ENCODE data around the gene MAGI2. TPM values are rescaled to one million over a fixed set of nuclear protein-coding genes. Genes with fewer than 3 reads are reported as not detected.

The MAGI2 gene
- polyA plus RNA-seq, 2 donors, result 0.67 to 0.79 TPM

DNA sequence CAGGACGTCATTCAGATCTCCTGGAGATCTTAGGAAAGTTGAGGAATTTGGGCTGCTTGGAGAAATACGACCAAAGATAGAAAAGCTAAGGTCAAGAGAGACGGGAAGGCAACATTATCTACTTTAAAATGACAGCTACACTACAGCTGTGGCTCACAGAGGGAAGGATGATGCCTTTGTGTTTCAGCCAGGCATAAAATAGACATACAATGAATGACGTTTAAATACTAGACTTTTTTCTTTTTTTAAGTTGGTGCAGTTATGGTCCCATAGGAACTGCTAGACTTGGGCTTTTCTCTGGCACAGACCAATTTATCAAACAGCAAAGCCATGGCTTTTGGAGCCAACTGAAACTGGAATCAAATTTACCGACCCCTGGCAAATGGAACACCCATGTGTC, 164.8 kb downstream of the MAGI2 start:
- Histone ChIP-seq H3K4me3 (ENCODE audit: low read depth in 1 of 2, low read length in 2 of 2) (no peak overlapping the region), H3K9me3 (ENCODE audit: control insufficient read depth in 2 of 2, insufficient read depth in 1 of 2, low read depth in 1 of 2, low read length in 1 of 2) (no peaks in the 10 kb centered on the region), H3K36me3 (ENCODE audit: control insufficient read depth in 2 of 2, insufficient read depth in 2 of 2, low read length in 1 of 2) (no peaks in the 10 kb centered on the region), H3K4me1 (ENCODE audit: control insufficient read depth in 2 of 2, insufficient read depth in 2 of 2, low read length in 1 of 2) (no peaks in the 10 kb centered on the region), H3K27me3 (ENCODE audit: control insufficient read depth in 1 of 2, insufficient read depth in 2 of 2, low read length in 2 of 2) (no peaks in the 10 kb centered on the region), H3K27ac (ENCODE audit: low read depth in 2 of 2, low read length in 1 of 2) (no peak overlapping the region)
- WGBS, 2 donors, result 57 to 59% methylated on average over 5 of the region's 5 CpGs

DNA sequence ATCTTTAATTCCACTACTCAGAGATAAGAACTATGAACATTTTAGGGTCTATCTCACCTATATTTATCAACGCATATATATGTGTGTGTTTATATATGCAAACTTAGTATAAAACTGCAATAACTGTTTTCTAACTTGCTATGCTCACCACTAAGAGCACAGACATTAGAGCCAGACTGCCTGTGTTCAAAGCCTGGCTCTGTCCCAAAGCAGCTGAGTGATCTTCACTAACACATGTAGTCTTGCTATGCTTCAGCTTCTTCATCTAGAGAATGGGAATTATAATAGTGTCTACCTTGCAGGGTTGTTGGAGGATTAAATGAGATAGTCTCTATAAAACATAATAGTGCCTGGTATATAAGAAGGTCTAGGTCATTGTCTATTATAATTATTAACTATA, 165.5 kb downstream of the MAGI2 start:
- Histone ChIP-seq H3K27me3 (ENCODE audit: control insufficient read depth in 1 of 2, insufficient read depth in 2 of 2, low read length in 2 of 2) (no peaks in the 10 kb centered on the region), H3K36me3 (ENCODE audit: control insufficient read depth in 2 of 2, insufficient read depth in 2 of 2, low read length in 1 of 2) (no peaks in the 10 kb centered on the region), H3K9me3 (ENCODE audit: control insufficient read depth in 2 of 2, insufficient read depth in 1 of 2, low read depth in 1 of 2, low read length in 1 of 2) (no peaks in the 10 kb centered on the region), H3K27ac (ENCODE audit: low read depth in 2 of 2, low read length in 1 of 2) (no peak overlapping the region), H3K4me3 (ENCODE audit: low read depth in 1 of 2, low read length in 2 of 2) (no peak overlapping the region), H3K4me1 (ENCODE audit: control insufficient read depth in 2 of 2, insufficient read depth in 2 of 2, low read length in 1 of 2) (no peaks in the 10 kb centered on the region)
- 86 to 89% methylated on average over 1 of the region's 1 CpG for WGBS, 2 donors

DNA sequence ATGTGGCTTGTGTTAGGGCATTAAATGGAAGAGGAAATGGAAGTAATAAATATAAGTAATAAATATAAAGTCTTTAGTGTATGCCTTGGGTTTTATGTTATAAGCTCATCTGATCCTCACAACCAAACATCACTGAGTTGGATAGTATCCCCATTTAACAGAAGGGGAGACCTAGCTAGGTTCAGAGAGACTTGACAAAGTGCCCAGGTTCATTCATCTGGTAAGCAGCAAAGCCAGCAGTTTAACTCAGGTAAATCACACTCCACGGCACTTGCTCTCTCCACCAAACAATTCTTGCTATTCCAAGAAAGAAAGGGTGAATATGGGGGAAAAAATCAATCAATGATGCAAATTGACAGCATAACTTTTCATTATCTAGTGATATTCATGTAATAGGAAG, 167.3 kb downstream of the MAGI2 start:
- 9 to 48% methylated on average over 1 of the region's 1 CpG for WGBS, 2 donors
- no peaks in the 10 kb centered on the region for H3K9me3 ChIP-seq (ENCODE audit: control insufficient read depth in 2 of 2, insufficient read depth in 1 of 2, low read depth in 1 of 2, low read length in 1 of 2)
- H3K36me3 ChIP-seq (ENCODE audit: control insufficient read depth in 2 of 2, insufficient read depth in 2 of 2, low read length in 1 of 2), result no peaks in the 10 kb centered on the region
- H3K27ac ChIP-seq (ENCODE audit: low read depth in 2 of 2, low read length in 1 of 2), result no peak overlapping the region
- no peaks in the 10 kb centered on the region for H3K4me1 ChIP-seq (ENCODE audit: control insufficient read depth in 2 of 2, insufficient read depth in 2 of 2, low read length in 1 of 2)
- no peaks in the 10 kb centered on the region for H3K27me3 ChIP-seq (ENCODE audit: control insufficient read depth in 1 of 2, insufficient read depth in 2 of 2, low read length in 2 of 2)
- no peak overlapping the region for H3K4me3 ChIP-seq (ENCODE audit: low read depth in 1 of 2, low read length in 2 of 2)

DNA sequence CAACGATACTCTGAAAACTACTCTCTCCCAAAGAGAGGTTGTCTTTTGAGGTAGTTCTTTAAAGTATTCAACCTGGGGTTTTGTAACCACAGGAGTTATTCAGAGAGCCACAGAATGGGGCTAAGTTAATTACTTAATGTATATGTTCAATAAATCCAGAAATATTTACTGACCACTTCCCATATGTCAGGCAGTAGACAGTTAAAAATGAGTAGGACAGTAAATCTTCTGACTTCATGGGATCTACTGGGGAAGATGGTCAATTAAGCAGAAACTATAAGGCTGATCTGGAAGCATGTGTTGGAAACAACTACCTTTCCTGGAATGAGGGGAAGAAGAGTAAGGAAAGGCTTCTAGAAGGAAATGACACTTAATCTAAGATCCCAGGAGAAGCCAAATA, 167.7 kb downstream of the MAGI2 start:
- Histone ChIP-seq H3K36me3 (ENCODE audit: control insufficient read depth in 2 of 2, insufficient read depth in 2 of 2, low read length in 1 of 2) (no peaks in the 10 kb centered on the region), H3K4me1 (ENCODE audit: control insufficient read depth in 2 of 2, insufficient read depth in 2 of 2, low read length in 1 of 2) (no peaks in the 10 kb centered on the region), H3K4me3 (ENCODE audit: low read depth in 1 of 2, low read length in 2 of 2) (no peak overlapping the region), H3K9me3 (ENCODE audit: control insufficient read depth in 2 of 2, insufficient read depth in 1 of 2, low read depth in 1 of 2, low read length in 1 of 2) (no peaks in the 10 kb centered on the region), H3K27ac (ENCODE audit: low read depth in 2 of 2, low read length in 1 of 2) (no peak overlapping the region), H3K27me3 (ENCODE audit: control insufficient read depth in 1 of 2, insufficient read depth in 2 of 2, low read length in 2 of 2) (no peaks in the 10 kb centered on the region)
- WGBS, 2 donors, result 68 to 76% methylated on average over 1 of the region's 1 CpG

DNA sequence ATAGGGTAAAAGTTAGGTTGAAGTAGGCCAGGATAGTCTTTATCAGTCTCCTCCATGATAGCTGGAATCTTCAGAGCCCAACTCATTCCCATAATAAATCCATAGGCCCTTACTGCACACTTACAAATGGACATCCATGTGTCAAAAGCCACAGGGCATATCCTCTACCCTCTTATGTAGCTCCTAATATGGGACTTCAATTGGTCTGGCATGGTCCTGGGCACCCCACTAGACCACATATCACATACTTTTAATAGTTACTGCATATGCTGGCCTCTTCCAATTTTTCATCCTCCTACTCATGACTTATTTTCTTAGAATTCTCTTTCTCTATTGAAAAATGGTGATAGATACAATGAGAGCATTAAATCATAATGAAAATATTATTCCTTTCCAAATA, 169.3 kb downstream of the MAGI2 start:
- no peak overlapping the region for H3K27ac ChIP-seq (ENCODE audit: low read depth in 2 of 2, low read length in 1 of 2)

DNA sequence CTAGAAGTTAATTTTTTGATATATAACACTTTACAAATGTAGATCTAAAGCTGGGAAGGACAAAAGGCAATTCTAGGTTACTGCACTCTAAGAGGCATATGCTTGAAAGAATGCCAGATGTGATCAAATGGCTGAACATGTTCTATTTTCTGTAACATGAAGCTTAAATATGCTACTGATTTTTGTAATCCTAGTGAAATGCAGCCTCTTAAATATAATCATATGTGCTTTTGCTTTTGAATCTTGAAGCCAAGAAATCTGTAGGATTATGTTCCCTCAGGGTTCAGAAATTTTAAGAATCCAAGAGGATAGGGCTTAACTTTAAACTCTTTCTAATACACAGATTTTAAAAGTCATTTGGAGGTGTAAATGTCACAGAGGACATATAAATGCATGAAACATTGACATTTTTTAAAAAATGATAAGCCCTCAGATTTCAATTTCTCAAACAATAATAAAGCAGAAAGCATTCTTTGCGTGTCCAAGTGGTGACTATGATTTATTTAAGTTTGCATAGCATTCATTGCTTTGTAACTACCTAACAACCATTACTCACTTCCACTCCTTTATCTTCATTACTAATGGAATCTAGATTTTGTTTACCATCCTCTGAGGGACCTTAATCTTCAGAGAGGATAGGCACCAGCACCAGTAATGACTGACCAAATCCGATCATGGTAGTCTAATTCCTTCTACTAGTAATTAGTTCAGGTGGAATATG, 170.4 kb downstream of the MAGI2 start:
- Histone ChIP-seq H3K27me3 (ENCODE audit: control insufficient read depth in 1 of 2, insufficient read depth in 2 of 2, low read length in 2 of 2) (no peaks in the 10 kb centered on the region), H3K36me3 (ENCODE audit: control insufficient read depth in 2 of 2, insufficient read depth in 2 of 2, low read length in 1 of 2) (no peaks in the 10 kb centered on the region), H3K27ac (ENCODE audit: low read depth in 2 of 2, low read length in 1 of 2) (no peak overlapping the region), H3K4me3 (ENCODE audit: low read depth in 1 of 2, low read length in 2 of 2) (no peak overlapping the region), H3K4me1 (ENCODE audit: control insufficient read depth in 2 of 2, insufficient read depth in 2 of 2, low read length in 1 of 2) (no peaks in the 10 kb centered on the region), H3K9me3 (ENCODE audit: control insufficient read depth in 2 of 2, insufficient read depth in 1 of 2, low read depth in 1 of 2, low read length in 1 of 2) (no peaks in the 10 kb centered on the region)
- 51 to 64% methylated on average over 2 of the region's 2 CpGs for WGBS, 2 donors

More for the DNA sequence above, 169.3 kb downstream of the MAGI2 start:
- Histone ChIP-seq H3K4me1 (ENCODE audit: control insufficient read depth in 2 of 2, insufficient read depth in 2 of 2, low read length in 1 of 2) (no peaks in the 10 kb centered on the region), H3K9me3 (ENCODE audit: control insufficient read depth in 2 of 2, insufficient read depth in 1 of 2, low read depth in 1 of 2, low read length in 1 of 2) (no peaks in the 10 kb centered on the region), H3K27me3 (ENCODE audit: control insufficient read depth in 1 of 2, insufficient read depth in 2 of 2, low read length in 2 of 2) (no peaks in the 10 kb centered on the region), H3K4me3 (ENCODE audit: low read depth in 1 of 2, low read length in 2 of 2) (no peak overlapping the region), H3K36me3 (ENCODE audit: control insufficient read depth in 2 of 2, insufficient read depth in 2 of 2, low read length in 1 of 2) (no peaks in the 10 kb centered on the region)

DNA sequence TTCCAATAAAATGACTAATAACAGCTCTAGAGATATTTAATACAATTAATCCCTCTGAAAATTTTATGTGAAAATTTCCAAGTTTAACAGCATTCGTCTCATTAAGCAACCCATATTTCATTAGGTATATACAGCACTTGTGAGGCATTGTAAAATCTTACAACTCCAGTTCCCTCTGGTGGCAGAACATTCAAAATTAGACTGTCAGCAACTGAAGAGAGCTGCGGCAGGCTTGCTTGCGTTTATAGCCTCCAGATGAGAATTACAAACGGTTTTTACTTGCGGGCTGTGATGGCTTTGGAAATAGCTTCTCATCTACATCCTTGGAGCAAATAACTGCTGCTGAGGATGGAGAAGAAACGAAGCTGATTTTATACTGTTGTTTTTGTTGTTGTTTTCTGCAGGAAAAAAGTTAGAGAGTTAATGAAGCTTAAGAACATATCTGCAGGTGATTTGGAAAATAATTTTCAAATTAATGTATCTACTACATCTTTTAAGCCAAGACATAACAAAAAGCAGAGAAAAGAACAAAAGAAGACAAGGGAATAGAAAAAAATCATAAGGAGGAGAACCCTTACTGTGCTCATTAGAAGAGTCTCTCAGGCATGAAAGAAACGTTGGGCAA, 171.3 kb downstream of the MAGI2 start:
- Histone ChIP-seq H3K36me3 (ENCODE audit: control insufficient read depth in 2 of 2, insufficient read depth in 2 of 2, low read length in 1 of 2) (no peaks in the 10 kb centered on the region), H3K27me3 (ENCODE audit: control insufficient read depth in 1 of 2, insufficient read depth in 2 of 2, low read length in 2 of 2) (no peaks in the 10 kb centered on the region), H3K27ac (ENCODE audit: low read depth in 2 of 2, low read length in 1 of 2) (no peak overlapping the region), H3K4me1 (ENCODE audit: control insufficient read depth in 2 of 2, insufficient read depth in 2 of 2, low read length in 1 of 2) (no peaks in the 10 kb centered on the region), H3K9me3 (ENCODE audit: control insufficient read depth in 2 of 2, insufficient read depth in 1 of 2, low read depth in 1 of 2, low read length in 1 of 2) (no peaks in the 10 kb centered on the region), H3K4me3 (ENCODE audit: low read depth in 1 of 2, low read length in 2 of 2) (no peak overlapping the region)
- 19 to 24% methylated on average over 7 of the region's 7 CpGs for WGBS, 2 donors

DNA sequence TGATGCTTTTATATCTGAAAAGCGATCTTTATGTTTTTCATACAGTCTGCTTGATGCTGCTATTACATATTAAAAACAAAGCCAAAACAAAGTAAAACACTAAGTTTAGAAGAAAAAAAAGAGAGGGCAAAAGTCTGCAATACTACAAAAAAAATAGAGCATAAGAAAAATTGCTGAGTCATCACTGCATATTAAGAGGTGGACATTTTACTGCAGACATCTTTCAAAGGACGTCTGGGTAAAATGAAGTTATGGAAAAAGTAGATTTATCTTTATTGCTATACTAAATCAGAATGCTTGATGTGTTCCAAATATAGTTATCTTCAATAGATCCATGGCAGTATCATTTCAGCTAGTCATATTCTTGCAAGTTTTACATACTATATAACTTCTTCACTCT, 172.0 kb downstream of the MAGI2 start:
- H3K9me3 ChIP-seq (ENCODE audit: control insufficient read depth in 2 of 2, insufficient read depth in 1 of 2, low read depth in 1 of 2, low read length in 1 of 2), result no peaks in the 10 kb centered on the region
- H3K27me3 ChIP-seq (ENCODE audit: control insufficient read depth in 1 of 2, insufficient read depth in 2 of 2, low read length in 2 of 2), result no peaks in the 10 kb centered on the region
- no peak overlapping the region for H3K4me3 ChIP-seq (ENCODE audit: low read depth in 1 of 2, low read length in 2 of 2)
- no peaks in the 10 kb centered on the region for H3K36me3 ChIP-seq (ENCODE audit: control insufficient read depth in 2 of 2, insufficient read depth in 2 of 2, low read length in 1 of 2)
- 48 to 68% methylated on average over 2 of the region's 2 CpGs for WGBS, 2 donors
- no peaks in the 10 kb centered on the region for H3K4me1 ChIP-seq (ENCODE audit: control insufficient read depth in 2 of 2, insufficient read depth in 2 of 2, low read length in 1 of 2)
- no peak overlapping the region for H3K27ac ChIP-seq (ENCODE audit: low read depth in 2 of 2, low read length in 1 of 2)

DNA sequence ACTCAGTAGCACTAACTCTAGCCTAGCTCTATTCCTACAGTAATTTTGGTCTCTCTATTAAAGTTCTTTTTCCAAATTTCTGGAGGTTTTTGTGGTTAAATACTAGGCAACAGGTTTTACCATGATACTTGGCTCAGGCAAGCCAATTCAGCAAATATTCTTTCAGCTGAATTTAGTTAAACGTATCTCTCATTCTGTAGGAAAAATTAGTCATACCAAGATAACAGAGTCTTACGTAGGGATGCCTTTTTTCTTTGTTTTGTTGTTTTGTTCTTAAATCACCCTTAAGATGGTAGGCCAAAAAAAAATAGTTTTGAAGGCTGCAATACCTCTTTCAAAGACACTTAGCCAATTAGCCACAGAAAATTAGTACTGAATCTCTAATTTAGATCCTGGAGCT, 180.5 kb downstream of the MAGI2 start:
- WGBS, 2 donors, result 60 to 63% methylated on average over 2 of the region's 2 CpGs
- H3K27ac ChIP-seq (ENCODE audit: low read depth in 2 of 2, low read length in 1 of 2), result no peak overlapping the region
- H3K4me3 ChIP-seq (ENCODE audit: low read depth in 1 of 2, low read length in 2 of 2), result no peak overlapping the region
- H3K4me1 ChIP-seq (ENCODE audit: control insufficient read depth in 2 of 2, insufficient read depth in 2 of 2, low read length in 1 of 2), result no peaks in the 10 kb centered on the region
- no peaks in the 10 kb centered on the region for H3K9me3 ChIP-seq (ENCODE audit: control insufficient read depth in 2 of 2, insufficient read depth in 1 of 2, low read depth in 1 of 2, low read length in 1 of 2)
- H3K27me3 ChIP-seq (ENCODE audit: control insufficient read depth in 1 of 2, insufficient read depth in 2 of 2, low read length in 2 of 2), result no peaks in the 10 kb centered on the region
- no peaks in the 10 kb centered on the region for H3K36me3 ChIP-seq (ENCODE audit: control insufficient read depth in 2 of 2, insufficient read depth in 2 of 2, low read length in 1 of 2)

DNA sequence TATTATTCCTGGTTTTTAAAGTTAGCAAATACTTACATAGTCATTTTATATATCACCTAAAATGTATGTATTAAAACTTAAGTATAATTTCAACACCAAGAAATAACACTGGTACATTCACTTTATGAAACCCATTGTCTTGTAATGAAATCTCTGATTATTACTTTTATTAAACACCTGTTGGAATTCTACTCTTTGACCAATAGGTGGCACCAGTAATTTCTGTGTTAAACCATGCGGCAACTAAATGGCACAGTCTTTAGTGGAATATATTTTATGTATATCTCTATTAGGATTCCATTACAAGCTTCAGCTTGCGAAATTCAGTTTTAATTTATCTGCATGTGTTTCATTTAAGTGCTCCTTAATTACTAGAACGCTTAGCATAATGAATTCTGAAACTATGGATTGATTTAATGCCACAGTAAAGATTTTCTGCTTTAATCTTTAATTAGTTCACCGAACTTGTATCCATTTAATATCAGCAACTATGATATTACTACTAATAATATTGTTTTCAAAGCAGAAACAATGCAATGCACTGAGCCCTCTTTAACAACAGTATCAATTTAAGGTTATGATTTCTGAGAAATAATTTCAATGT, 181.3 kb downstream of the MAGI2 start:
- H3K4me3 ChIP-seq (ENCODE audit: low read depth in 1 of 2, low read length in 2 of 2), result no peak overlapping the region
- H3K4me1 ChIP-seq (ENCODE audit: control insufficient read depth in 2 of 2, insufficient read depth in 2 of 2, low read length in 1 of 2), result no peaks in the 10 kb centered on the region
- no peak overlapping the region for H3K27ac ChIP-seq (ENCODE audit: low read depth in 2 of 2, low read length in 1 of 2)
- WGBS, 2 donors, result 32 to 38% methylated on average over 4 of the region's 4 CpGs
- H3K27me3 ChIP-seq (ENCODE audit: control insufficient read depth in 1 of 2, insufficient read depth in 2 of 2, low read length in 2 of 2), result no peaks in the 10 kb centered on the region
- no peaks in the 10 kb centered on the region for H3K9me3 ChIP-seq (ENCODE audit: control insufficient read depth in 2 of 2, insufficient read depth in 1 of 2, low read depth in 1 of 2, low read length in 1 of 2)
- H3K36me3 ChIP-seq (ENCODE audit: control insufficient read depth in 2 of 2, insufficient read depth in 2 of 2, low read length in 1 of 2), result no peaks in the 10 kb centered on the region
